ENCODE measurements around the gene CLDN19. TPM values are rescaled to one million over a fixed set of nuclear protein-coding genes. Genes with fewer than 3 reads are reported as not detected.

Gene CLDN19
- total and polyA plus RNA-seq, 9 of the 15 experiments (the other 6 are each of a cell fraction or from before 2014, with no cell fraction given): not detected

DNA sequence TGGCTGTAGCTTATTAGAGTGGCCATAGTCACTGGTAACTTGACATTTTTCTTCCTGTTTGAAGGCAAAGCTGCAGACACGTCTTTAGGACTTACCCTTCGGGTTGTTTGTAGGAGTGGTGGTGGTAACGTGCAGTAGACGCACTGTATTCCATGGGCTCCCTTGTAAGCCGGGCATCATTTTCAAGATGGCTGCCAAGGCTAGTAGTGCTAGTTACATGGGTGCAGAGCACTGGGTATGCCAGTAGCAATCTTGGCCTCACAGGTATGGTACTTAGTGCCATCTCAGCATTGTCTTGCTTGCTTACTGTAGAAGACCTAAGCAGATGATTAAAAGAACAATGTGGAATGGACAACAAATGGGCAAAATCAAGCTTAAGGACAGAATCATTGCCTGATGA is 55.9 kb downstream of the CLDN19 start (continued):
- TF ChIP-seq TOE1 (IDR thresholded peaks at IDR 0.05; ENCODE audit: borderline replicate concordance) (no peak), TOE1 (CRISPR knock-in tag; IDR thresholded peaks at IDR 0.05; ENCODE audit: borderline replicate concordance, low read depth) (no peak), HMBOX1 (IDR thresholded peaks at IDR 0.05) (peak; percentile 77), THRAP3 (IDR thresholded peaks at IDR 0.05; ENCODE audit: borderline replicate concordance) (0 out of 2 replicates have a peak, but pooled peaks have one; percentile 2), POLR2A (conservative IDR thresholded peaks at IDR 0.05) (0 out of 2 replicates have a peak, but pooled peaks have one; percentile 13), CHD4 (IDR thresholded peaks at IDR 0.05; ENCODE audit: insufficient read depth, insufficient replicate concordance, low read depth, low read length, poor library complexity, severe bottlenecking) (no peak), ZNF274 (IDR thresholded peaks at IDR 0.05; ENCODE audit: borderline replicate concordance, low read depth, low read length) (no peak), DMBX1 (CRISPR knock-in tag; IDR thresholded peaks at IDR 0.05; ENCODE audit: borderline replicate concordance) (no peak), RAD51 (IDR thresholded peaks at IDR 0.05; ENCODE audit: borderline replicate concordance, low read depth) (no peak), OTX1 (CRISPR knock-in tag; IDR thresholded peaks at IDR 0.05) (no peak), KAT7 (CRISPR knock-in tag; IDR thresholded peaks at IDR 0.05; ENCODE audit: borderline replicate concordance) (peak; percentile 71; the same call in 1 of the 2 replicates), DDX20 (tag; IDR thresholded peaks at IDR 0.05; ENCODE audit: low read depth) (no peak), NFE2L1 (tag; IDR thresholded peaks at IDR 0.05; ENCODE audit: borderline replicate concordance, low read depth) (no peak), SMARCA4 (IDR thresholded peaks at IDR 0.05) (no peak), HDGF (IDR thresholded peaks at IDR 0.05) (no peak), ETV5 (CRISPR knock-in tag; IDR thresholded peaks at IDR 0.05; ENCODE audit: low read depth) (0 out of 2 replicates have a peak, but pooled peaks have one; percentile 42), RCOR1 (IDR thresholded peaks at IDR 0.05; ENCODE audit: borderline replicate concordance in 1 of 2, low read depth in 2 of 2, low read length in 2 of 2) (no peak), HNRNPH1 (optimal IDR thresholded peaks at IDR 0.05; ENCODE audit: low read depth, low read length) (no peak), MAZ (CRISPR knock-in tag; conservative IDR thresholded peaks at IDR 0.05 in 1 of 2, IDR thresholded peaks at IDR 0.05 in 1 of 2) (0 out of 4 replicates have a peak, but pooled peaks of 1 of the 2 experiments have one; percentile 23)
- TF ChIP-seq, protein P1, sequence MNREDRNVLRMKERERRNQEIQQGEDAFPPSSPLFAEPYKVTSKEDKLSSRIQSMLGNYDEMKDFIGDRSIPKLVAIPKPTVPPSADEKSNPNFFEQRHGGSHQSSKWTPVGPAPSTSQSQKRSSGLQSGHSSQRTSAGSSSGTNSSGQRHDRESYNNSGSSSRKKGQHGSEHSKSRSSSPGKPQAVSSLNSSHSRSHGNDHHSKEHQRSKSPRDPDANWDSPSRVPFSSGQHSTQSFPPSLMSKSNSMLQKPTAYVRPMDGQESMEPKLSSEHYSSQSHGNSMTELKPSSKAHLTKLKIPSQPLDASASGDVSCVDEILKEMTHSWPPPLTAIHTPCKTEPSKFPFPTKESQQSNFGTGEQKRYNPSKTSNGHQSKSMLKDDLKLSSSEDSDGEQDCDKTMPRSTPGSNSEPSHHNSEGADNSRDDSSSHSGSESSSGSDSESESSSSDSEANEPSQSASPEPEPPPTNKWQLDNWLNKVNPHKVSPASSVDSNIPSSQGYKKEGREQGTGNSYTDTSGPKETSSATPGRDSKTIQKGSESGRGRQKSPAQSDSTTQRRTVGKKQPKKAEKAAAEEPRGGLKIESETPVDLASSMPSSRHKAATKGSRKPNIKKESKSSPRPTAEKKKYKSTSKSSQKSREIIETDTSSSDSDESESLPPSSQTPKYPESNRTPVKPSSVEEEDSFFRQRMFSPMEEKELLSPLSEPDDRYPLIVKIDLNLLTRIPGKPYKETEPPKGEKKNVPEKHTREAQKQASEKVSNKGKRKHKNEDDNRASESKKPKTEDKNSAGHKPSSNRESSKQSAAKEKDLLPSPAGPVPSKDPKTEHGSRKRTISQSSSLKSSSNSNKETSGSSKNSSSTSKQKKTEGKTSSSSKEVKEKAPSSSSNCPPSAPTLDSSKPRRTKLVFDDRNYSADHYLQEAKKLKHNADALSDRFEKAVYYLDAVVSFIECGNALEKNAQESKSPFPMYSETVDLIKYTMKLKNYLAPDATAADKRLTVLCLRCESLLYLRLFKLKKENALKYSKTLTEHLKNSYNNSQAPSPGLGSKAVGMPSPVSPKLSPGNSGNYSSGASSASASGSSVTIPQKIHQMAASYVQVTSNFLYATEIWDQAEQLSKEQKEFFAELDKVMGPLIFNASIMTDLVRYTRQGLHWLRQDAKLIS (CRISPR knock-in tag; IDR thresholded peaks at IDR 0.05): 0 out of 2 replicates have a peak, but pooled peaks have one; percentile 23
- TF ChIP-seq, protein P2, sequence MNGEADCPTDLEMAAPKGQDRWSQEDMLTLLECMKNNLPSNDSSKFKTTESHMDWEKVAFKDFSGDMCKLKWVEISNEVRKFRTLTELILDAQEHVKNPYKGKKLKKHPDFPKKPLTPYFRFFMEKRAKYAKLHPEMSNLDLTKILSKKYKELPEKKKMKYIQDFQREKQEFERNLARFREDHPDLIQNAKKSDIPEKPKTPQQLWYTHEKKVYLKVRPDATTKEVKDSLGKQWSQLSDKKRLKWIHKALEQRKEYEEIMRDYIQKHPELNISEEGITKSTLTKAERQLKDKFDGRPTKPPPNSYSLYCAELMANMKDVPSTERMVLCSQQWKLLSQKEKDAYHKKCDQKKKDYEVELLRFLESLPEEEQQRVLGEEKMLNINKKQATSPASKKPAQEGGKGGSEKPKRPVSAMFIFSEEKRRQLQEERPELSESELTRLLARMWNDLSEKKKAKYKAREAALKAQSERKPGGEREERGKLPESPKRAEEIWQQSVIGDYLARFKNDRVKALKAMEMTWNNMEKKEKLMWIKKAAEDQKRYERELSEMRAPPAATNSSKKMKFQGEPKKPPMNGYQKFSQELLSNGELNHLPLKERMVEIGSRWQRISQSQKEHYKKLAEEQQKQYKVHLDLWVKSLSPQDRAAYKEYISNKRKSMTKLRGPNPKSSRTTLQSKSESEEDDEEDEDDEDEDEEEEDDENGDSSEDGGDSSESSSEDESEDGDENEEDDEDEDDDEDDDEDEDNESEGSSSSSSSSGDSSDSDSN (IDR thresholded peaks at IDR 0.05; ENCODE audit: borderline replicate concordance in 1 of 2, low read depth in 2 of 2, low read length in 2 of 2): no peak
